ENCODE measurements around the gene TMEM256.

The TMEM256 gene

GRCh38 chr17:7414837-7415236 lies 10.9 kb upstream of the TMEM256 start:
- Histone ChIP-seq H3K27me3 (ENCODE audit: insufficient read depth, poor library complexity, severe bottlenecking) (no peaks in the 10 kb centered on the region), H3K27ac (replicated peaks) (no peak overlapping the region)

GRCh38 chr17:7413346-7413985 lies 9.6 kb upstream of the TMEM256 start:
- no peak for DNase-seq (ENCODE audit: low read depth in 1 of 2, low spot score in 1 of 2)
- no peak overlapping the region for H3K4me3 ChIP-seq (replicated peaks; ENCODE audit: insufficient read depth, low read length)
- TF ChIP-seq POLR2AphosphoS5 (IDR thresholded peaks at IDR 0.05; ENCODE audit: low read depth) (no peak), SPI1 (IDR thresholded peaks at IDR 0.05; ENCODE audit: borderline replicate concordance, low read depth) (no peak), GABPA (IDR thresholded peaks at IDR 0.05; ENCODE audit: low read depth) (no peak), REST (IDR thresholded peaks at IDR 0.05; ENCODE audit: insufficient replicate concordance, low read depth) (no peak), CTCF (IDR thresholded peaks at IDR 0.05; ENCODE audit: insufficient read depth, low read length) (no peak)
- peaks cover 2% of the 10 kb centered on the region for H3K27me3 ChIP-seq (ENCODE audit: insufficient read depth, poor library complexity, severe bottlenecking)
- no peak overlapping the region for H3K27ac ChIP-seq (replicated peaks)

More at GRCh38 chr17:7414837-7415236, 10.9 kb upstream of the TMEM256 start:
- TF ChIP-seq REST (IDR thresholded peaks at IDR 0.05; ENCODE audit: insufficient replicate concordance, low read depth) (no peak), CTCF (IDR thresholded peaks at IDR 0.05; ENCODE audit: insufficient read depth, low read length) (no peak), SPI1 (IDR thresholded peaks at IDR 0.05; ENCODE audit: borderline replicate concordance, low read depth) (no peak), GABPA (IDR thresholded peaks at IDR 0.05; ENCODE audit: low read depth) (no peak), POLR2AphosphoS5 (IDR thresholded peaks at IDR 0.05; ENCODE audit: low read depth) (no peak)
- no peak for DNase-seq (ENCODE audit: low read depth in 1 of 2, low spot score in 1 of 2)
- H3K4me3 ChIP-seq (replicated peaks; ENCODE audit: insufficient read depth, low read length): no peak overlapping the region

DNA sequence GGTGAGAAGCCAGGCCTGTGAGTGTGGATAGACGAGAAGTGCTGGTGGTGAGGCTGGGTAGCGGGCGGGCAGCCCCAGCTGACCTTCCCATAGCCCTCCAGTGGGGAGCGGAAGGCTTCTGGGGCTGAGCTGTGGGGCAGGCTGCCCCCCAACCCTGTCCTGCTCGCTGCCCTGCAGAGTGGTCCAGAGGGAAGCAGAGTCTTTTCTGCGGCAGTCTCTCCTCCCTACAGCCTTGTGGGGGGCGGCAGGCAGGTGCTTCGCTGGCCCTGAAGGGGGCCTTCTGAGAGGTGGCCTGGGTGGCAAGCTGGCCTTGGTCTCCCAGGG lies 7.5 kb upstream of the TMEM256 start:
- no peak for TF ChIP-seq POLR2AphosphoS5 (IDR thresholded peaks at IDR 0.05; ENCODE audit: low read depth)
- no peak for TF ChIP-seq CTCF (IDR thresholded peaks at IDR 0.05; ENCODE audit: insufficient read depth, low read length)
- no peak for TF ChIP-seq SPI1 (IDR thresholded peaks at IDR 0.05; ENCODE audit: borderline replicate concordance, low read depth)
- no peak for TF ChIP-seq REST (IDR thresholded peaks at IDR 0.05; ENCODE audit: insufficient replicate concordance, low read depth)
- no peak for TF ChIP-seq GABPA (IDR thresholded peaks at IDR 0.05; ENCODE audit: low read depth)
- no peak for DNase-seq (ENCODE audit: low read depth in 1 of 2, low spot score in 1 of 2)
- Histone ChIP-seq H3K27me3 (ENCODE audit: insufficient read depth, poor library complexity, severe bottlenecking) (peaks cover 2% of the 10 kb centered on the region), H3K27ac (replicated peaks) (no peak overlapping the region), H3K4me3 (replicated peaks; ENCODE audit: insufficient read depth, low read length) (no peak overlapping the region)
